Activated CD8-positive, alpha-beta memory T cell treated with anti-CD3 and anti-CD28 coated beads, Interleukin-2, amount 50 U/mL, for 48 hours (primary cell): ENCODE data around the gene FOXRED2.

Source experiments
- DNase-seq: peaks from one replicate; pipeline ENCODE4 v3.0.0-alpha.2; 2020

FOXRED2 gene

GRCh38 chr22:36447632-36448031, 59.2 kb downstream of the FOXRED2 start:
- DNase-seq = no peak

GRCh38 chr22:36445158-36445668, 61.6 kb downstream of the FOXRED2 start:
- no peak for DNase-seq

- DNase-seq = no peak
Observed at GRCh38 chr22:36443198-36443770, 63.6 kb downstream of the FOXRED2 start.

- DNase-seq = no peak
Observed at GRCh38 chr22:36442506-36443197, 64.2 kb downstream of the FOXRED2 start.

GRCh38 chr22:36440429-36441002, 66.3 kb downstream of the FOXRED2 start:
- no peak for DNase-seq

GRCh38 chr22:36439481-36440271, 67.2 kb downstream of the FOXRED2 start:
- DNase-seq = no peak
